Measurements from ENCODE around the gene DCST1.

DCST1 gene

DNA sequence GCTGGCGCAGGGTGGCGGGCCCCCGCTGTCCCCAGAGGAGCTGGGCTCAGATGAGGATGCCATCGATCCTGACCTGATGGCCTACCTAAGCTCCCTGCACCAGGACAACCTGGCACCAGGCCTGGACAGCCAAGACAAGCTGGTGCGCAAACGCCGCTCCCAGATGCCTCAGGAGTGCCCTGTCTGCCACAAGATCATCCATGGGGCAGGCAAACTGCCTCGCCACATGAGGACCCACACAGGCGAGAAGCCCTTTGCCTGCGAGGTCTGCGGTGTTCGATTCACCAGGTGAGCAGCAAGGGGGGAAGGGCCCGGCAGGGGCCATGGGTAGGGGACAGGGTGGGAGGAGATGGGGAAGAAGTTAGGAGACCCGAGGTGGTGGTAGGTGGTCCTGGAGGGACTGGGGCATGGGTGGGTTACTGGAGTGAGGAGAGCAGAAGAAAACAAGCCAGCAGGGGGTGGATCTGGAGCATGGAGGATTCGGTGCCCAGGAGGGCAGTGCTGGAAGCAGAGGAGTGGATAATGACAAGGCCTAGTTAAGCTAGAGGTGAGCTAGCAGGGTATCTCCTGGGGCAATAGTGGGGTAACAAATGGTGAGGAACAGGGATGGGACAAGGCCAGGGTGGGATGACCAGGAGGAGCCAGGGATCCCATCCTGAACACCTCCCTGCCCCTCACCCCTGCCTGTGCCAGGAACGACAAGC lies 17.9 kb upstream of the DCST1 start:
- no peak for TF ChIP-seq GATA2 (IDR thresholded peaks at IDR 0.05; ENCODE audit: low read depth, low read length)
- TF ChIP-seq GATA3 (IDR thresholded peaks at IDR 0.05; ENCODE audit: low read depth, low read length) = no peak

DNA sequence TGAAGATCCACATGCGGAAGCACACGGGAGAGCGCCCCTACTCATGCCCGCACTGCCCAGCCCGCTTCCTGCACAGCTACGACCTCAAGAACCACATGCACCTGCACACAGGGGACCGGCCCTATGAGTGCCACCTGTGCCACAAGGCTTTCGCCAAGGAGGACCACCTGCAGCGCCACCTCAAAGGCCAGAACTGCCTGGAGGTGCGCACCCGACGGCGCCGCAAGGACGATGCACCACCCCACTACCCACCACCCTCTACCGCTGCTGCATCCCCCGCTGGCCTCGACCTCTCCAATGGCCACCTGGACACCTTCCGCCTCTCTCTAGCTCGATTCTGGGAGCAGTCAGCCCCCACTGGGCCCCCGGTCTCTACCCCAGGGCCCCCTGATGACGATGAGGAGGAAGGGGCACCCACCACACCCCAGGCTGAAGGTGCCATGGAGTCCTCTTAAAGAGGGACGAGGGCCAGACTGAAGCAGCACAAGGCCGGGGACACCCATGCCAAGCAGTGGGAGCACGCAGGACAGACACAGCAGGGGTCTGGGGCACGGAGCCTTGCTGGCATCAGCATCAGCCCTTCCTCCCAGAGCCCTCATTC lies 17.3 kb upstream of the DCST1 start:
- no peak for TF ChIP-seq GATA3 (IDR thresholded peaks at IDR 0.05; ENCODE audit: low read depth, low read length)
- no peak for TF ChIP-seq GATA2 (IDR thresholded peaks at IDR 0.05; ENCODE audit: low read depth, low read length)

DNA sequence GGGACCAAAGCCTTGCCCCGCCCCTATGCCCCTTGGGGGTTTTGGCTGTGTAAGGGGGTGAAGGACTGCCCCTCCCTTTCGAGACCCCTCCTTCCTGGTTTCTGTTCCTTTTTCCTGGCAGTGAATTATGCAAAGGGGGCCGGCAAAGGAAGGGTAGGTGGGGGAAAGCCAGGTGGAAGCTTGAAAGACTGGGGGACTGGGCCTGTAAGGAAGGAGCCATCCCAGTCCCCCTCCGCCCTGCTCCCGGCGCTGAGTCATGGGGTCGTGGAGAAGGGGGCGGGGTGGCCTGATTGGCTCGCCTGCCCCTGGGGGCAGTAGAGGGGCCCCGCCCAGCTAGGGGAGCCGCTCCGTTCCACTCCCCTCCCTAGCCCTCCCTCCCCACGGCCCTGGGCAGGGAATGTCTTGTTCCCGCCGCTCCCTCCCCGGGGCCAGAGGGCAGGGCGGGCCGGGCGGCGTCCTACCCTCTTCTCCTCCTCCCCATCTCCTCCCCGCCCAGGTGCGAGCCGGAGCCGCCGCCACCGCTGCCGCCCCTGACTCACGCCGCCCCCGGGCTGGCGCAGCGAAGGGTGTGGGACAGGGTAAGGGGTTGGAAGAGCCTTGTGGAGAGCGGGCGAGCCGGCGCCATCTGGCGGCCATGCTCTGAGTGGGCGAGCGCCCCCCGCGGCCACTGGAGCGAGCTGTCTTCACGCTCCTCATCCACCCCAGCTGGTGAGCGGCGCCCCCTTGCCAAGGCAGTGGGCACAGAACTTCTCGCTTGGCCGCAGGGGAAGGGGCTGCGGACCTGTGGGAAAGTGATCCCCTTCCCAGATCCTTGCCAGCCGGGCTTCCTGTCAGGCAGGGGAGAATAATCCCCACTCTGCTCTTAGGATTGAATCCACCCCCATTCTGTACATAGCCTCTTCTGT lies 16.3 kb upstream of the DCST1 start:
- TF ChIP-seq GATA3 (IDR thresholded peaks at IDR 0.05; ENCODE audit: low read depth, low read length) (no peak), GATA2 (IDR thresholded peaks at IDR 0.05; ENCODE audit: low read depth, low read length) (no peak; the same call in 1 of the 2 replicates)

DNA sequence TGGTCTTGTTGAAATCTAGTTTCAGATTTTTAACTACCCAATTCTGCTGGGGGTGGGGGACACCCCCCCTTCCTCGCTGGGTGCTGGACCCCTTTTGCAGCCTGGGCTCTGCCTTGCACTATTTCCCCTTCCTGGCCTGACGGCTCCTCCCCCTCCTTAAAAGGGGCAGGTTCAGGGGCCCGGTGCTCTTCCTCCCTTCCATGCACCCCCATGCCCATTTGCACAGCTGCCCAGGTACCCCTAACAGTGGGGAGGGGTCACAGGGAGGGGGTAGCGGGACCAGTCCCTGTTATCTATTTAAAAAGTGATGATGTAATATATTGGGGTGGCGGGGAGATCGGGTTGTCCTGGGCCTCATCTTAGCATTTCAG lies 15.7 kb upstream of the DCST1 start:
- TF ChIP-seq GATA3 (IDR thresholded peaks at IDR 0.05; ENCODE audit: low read depth, low read length) (no peak), GATA2 (IDR thresholded peaks at IDR 0.05; ENCODE audit: low read depth, low read length) (no peak)

DNA sequence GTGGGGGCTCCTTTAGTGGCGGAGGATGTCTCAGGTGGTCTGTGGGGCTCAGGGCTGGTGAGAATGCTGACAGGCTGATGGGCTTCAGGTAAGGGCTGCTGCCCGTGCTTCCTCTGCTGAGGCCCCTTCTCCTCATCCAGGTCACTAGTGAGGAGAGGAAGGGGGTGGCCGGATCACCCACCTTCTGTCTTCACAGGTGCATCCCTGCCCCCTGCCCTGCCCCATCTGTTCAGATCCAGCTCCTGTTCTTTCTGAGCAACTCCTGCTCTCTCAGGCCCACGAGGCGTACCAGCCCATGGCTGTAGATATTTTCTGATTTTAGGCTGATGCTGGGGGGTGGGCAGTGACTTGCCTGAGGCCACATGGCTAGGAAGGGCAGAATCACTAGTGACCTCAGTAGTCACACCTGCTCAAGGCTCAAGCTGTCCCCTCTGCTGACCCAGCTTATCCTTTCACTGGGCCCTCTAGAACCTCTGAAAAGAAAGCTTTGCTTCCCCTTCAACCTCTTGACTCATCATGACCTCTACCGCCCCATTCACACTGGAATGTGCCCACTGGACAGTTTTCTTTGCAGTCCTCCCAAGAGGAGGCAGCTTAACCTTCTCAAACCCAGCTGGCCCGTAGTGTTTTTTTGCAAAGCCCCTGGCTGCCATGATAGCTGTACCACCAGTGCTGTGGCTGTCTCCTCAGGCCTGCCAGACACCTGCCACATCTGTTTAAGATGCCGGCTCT lies 14.8 kb upstream of the DCST1 start:
- TF ChIP-seq GATA3 (IDR thresholded peaks at IDR 0.05; ENCODE audit: low read depth, low read length) (no peak), GATA2 (IDR thresholded peaks at IDR 0.05; ENCODE audit: low read depth, low read length) (no peak)

DNA sequence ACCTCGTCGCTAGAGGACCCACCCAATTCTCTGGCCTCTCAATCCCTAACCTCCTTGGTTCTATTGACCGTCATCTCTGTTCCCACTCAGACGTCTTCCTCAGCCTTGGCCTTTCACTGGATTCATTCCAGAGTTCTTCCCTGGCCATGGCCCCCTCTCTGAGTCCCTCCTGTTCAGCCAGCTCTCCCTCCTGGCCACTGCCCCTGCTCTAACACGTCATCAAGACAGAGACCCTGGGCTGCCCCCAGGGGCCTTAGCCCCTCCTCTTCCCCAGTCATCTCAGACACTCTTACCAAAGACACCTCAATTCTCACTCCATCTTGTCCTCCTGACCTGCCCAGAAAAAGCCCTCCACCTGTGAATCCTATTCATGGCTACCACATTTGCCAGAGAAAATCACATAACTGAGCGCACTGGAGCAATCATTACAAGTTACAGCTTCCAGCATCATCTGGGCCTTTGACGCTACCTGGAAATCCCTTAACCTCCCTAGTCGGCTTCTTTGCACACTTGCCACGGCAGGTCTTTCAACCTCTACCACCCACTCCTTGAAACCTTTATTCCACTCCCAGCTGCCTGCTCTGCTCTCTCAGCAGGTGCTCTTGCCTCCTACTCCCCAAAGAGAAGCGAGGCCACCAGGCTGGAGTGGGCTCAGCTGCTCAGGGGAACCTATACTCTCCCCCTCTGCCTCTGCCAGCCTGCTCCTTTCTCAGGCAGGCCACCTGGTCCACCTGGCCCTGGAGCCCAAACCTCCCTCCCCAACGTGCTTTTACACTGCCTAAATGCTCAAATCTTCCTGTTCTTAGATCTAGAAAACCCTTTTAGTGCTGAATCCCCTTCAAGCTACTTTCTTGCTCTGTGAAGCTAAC lies 14.0 kb upstream of the DCST1 start:
- no peak for TF ChIP-seq GATA2 (IDR thresholded peaks at IDR 0.05; ENCODE audit: low read depth, low read length)
- TF ChIP-seq GATA3 (IDR thresholded peaks at IDR 0.05; ENCODE audit: low read depth, low read length) = no peak

DNA sequence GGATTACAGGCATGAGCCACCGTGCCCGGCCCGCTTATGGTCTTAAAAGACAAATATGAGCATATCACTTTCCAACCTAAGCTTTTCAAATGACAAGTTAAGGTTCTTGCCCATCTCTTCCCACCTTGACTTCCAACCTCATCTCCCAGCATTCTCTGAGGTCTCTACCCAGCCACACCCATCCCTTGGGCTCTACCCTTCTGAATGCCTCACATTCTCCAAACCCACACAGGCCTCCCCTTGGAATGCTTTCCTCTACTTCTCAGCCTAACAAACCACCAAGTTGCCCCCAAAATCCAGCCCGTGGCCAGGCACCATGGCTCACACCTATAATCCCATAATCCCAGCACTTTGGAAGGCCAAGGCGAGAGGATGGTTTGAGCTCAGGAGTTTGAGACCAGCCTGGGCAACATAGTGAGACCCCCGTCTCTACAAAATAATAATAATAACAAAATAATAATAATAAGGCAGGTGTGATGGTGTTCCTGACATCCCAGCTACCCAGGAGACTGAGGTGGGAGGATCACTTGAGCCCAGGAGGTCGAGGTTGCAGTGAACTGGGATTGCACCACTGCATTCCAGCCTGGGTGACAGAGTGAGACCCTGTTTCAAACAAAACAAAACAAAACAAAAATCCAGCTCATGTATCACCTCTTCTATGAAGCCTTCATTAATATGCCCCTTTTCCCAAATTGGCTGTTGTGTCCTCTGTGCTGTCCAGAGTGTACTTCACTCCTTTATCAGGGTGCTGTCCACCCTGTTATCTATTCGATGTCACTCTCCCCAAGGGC lies 11.3 kb upstream of the DCST1 start:
- TF ChIP-seq GATA2 (IDR thresholded peaks at IDR 0.05; ENCODE audit: low read depth, low read length) (no peak), GATA3 (IDR thresholded peaks at IDR 0.05; ENCODE audit: low read depth, low read length) (no peak)

DNA sequence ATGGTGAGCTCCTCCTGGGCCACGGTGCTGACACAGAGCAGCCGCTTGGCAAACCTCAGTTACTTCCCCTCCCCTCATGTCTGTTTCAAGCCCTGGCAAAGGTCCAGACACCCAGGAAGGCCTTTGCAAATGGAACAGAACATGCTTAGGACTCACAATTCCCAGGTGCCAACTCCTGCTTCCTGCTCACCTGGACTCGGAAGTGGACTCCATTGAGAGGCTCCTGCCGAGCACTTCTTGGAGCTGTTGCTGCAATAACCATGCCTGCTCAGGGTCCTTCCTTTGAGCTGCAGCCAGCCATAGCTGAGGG lies 10.7 kb upstream of the DCST1 start:
- TF ChIP-seq GATA2 (IDR thresholded peaks at IDR 0.05; ENCODE audit: low read depth, low read length) = no peak
- no peak for TF ChIP-seq GATA3 (IDR thresholded peaks at IDR 0.05; ENCODE audit: low read depth, low read length)

DNA sequence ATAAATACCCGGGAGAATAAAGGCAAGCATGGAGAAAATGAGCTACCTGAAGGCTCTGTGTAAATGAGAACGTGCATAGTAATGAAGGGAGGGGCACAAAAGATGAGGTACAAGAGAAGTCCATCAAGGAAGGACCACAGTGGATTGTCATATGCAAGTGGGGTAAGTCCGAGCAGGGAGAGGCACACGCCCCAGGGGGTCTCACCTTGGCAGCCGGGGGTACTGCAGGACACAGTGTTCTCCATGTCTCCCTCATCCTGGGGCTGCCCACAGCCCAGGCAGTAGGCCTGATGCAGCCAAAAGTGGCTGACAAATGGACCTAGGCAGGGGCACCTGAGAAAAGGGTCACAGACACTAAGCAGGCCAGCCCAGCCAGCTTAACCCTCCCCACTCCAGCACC lies 10.0 kb upstream of the DCST1 start:
- TF ChIP-seq GATA2 (IDR thresholded peaks at IDR 0.05; ENCODE audit: low read depth, low read length) = no peak
- TF ChIP-seq GATA3 (IDR thresholded peaks at IDR 0.05; ENCODE audit: low read depth, low read length) = no peak

DNA sequence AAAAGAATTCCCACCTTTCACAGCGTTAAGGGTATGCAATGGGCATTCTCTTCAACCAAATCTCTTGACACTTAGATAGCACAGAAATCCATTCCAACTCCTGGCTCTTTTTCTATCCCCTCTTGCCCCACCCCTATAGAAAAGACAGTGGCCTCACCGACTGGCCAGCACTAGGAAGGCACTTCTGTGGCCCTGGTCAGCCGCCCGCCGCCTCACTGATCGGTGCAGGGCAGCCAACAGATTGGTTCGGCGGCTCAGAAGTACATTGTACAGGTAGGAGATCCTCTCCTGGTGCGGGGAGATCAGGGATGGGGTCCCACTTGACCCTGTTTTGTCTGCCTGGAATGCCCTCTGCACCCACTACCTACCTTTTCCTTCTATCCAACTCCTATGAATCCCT lies 9.3 kb upstream of the DCST1 start:
- TF ChIP-seq GATA3 (IDR thresholded peaks at IDR 0.05; ENCODE audit: low read depth, low read length) = no peak
- no peak for TF ChIP-seq GATA2 (IDR thresholded peaks at IDR 0.05; ENCODE audit: low read depth, low read length)

DNA sequence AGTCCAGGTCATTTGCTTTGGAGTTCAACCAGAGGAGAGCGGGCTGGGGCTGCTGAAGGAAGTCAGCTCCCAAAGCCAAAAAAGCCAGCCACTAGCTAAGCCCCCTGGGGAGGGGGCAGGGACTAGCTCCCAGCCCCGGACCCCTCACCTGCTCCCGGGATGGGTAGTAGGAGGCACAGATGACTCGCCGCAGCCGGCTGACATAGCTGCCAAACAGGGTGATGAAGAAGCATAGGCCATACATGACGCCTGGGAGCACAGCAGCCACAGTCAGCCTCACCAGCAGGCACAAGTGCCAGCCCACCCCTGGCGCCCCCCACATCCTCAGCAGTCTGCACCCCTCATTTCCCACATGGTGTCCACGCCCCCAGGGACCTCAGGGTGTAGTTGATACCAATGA lies 7.5 kb upstream of the DCST1 start:
- TF ChIP-seq GATA3 (IDR thresholded peaks at IDR 0.05; ENCODE audit: low read depth, low read length) (no peak), GATA2 (IDR thresholded peaks at IDR 0.05; ENCODE audit: low read depth, low read length) (no peak)

DNA sequence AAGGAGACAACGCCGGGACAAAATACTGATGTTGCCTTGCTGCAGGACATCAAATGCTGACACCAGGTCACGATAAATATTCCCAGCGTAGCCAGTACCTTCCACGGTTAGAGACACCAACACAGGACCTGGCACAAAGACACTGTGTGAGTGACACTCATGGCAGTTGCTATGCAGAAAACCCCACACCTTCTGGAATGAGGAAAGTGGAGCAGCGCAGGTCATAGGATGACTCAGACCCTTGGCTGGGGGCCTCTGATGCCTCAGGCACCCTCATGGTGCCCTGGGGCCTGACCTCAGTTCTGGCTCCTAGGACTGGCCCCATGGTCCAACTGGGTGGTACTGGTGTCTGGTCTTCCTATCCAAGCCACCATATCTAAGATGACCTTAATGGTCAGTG lies 7.0 kb upstream of the DCST1 start:
- TF ChIP-seq GATA2 (IDR thresholded peaks at IDR 0.05; ENCODE audit: low read depth, low read length) (no peak), GATA3 (IDR thresholded peaks at IDR 0.05; ENCODE audit: low read depth, low read length) (no peak)

All from SH-SY5Y (cell line).